Activated CD4-positive, alpha-beta T cell treated with anti-CD3 and anti-CD28 coated beads, Interleukin-10, Interleukin-2, amounts not matched to agents 100 ng/mL and 50 ng/mL, durations not matched to agents 16 hours and 8 hours (primary cell): ENCODE results near the gene USP2.

Experiments
- DNase-seq: peaks from one replicate; pipeline ENCODE4 v3.0.0-alpha.2; 2020

USP2 gene

GRCh38 chr11:119340335-119341221 lies 40.9 kb downstream of the USP2 start, which contains the start of gene C1QTNF5:
TSS of gene C1QTNF5 (minus strand) at chr11:119340883. CDS start at chr11:119340397, 486 bp downstream.
- DNase-seq, result no peak

- DNase-seq, result peak; percentile 50
Observed at GRCh38 chr11:119339589-119340334, 41.7 kb downstream of the USP2 start.

GRCh38 chr11:119338965-119339588 lies 42.4 kb downstream of the USP2 start:
- DNase-seq, result no peak

GRCh38 chr11:119338318-119338890 lies 43.1 kb downstream of the USP2 start:
- peak; percentile 79 for DNase-seq

GRCh38 chr11:119337581-119338317 lies 43.7 kb downstream of the USP2 start:
- no peak for DNase-seq

GRCh38 chr11:119336744-119337469 lies 44.6 kb downstream of the USP2 start:
- DNase-seq, result no peak

- DNase-seq, result no peak
Observed at GRCh38 chr11:119335655-119336543, 45.6 kb downstream of the USP2 start.

- no peak for DNase-seq
Observed at GRCh38 chr11:119335091-119335654, 46.3 kb downstream of the USP2 start.

GRCh38 chr11:119334174-119334930 lies 47.1 kb downstream of the USP2 start, which contains the start of gene RNF26:
TSS of gene RNF26 (plus strand) at chr11:119334527. CDS start at chr11:119335123, 596 bp downstream.
- peak; percentile 97 for DNase-seq

GRCh38 chr11:119332111-119332765 lies 49.3 kb downstream of the USP2 start:
- no peak for DNase-seq

- DNase-seq, result no peak
Observed at GRCh38 chr11:119330237-119330636, 51.3 kb downstream of the USP2 start.

- DNase-seq, result no peak
Observed at GRCh38 chr11:119329320-119329719, 52.2 kb downstream of the USP2 start.

- DNase-seq, result no peak
Observed at GRCh38 chr11:119324189-119324588, 57.3 kb downstream of the USP2 start.

GRCh38 chr11:119323532-119324033 lies 57.9 kb downstream of the USP2 start:
- DNase-seq, result peak; percentile 79

GRCh38 chr11:119322921-119323531 lies 58.5 kb downstream of the USP2 start:
- DNase-seq, result no peak

- DNase-seq, result no peak
Observed at GRCh38 chr11:119322360-119322739, 59.1 kb downstream of the USP2 start.

GRCh38 chr11:119320776-119321524 lies 60.5 kb downstream of the USP2 start:
- DNase-seq, result peak; percentile 80
